HG03520 (cell line): ENCODE data around the gene KANSL1L.

ENCODE experiments used
- ATAC-seq: cut with Tn5 transposase; IDR thresholded peaks from one replicate; pipeline ENCODE4 v1.9.1; 2021; ENCODE audit warnings: mild to moderate bottlenecking, moderate library complexity; ENCODE audit not compliant: unreplicated experiment

The KANSL1L gene

DNA sequence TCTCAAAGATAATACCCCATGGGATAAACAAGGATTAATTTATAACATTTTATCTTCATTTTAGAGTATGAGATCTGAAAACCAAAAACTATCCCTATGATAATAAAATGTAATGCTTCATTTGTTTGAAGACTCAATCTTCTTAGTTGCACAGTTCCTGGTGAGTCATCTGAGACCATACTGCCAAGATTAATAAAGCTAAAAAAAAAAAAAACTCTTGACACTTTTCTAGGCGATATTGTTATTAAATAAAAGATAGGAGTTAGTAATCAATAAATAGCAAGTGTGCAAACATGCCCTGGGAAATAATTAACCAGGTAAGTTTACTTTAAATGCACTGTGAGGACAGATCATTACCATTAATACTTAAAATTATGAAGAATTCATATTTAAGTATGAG is 84.9 kb downstream of the KANSL1L start:
- ATAC-seq = no peak

DNA sequence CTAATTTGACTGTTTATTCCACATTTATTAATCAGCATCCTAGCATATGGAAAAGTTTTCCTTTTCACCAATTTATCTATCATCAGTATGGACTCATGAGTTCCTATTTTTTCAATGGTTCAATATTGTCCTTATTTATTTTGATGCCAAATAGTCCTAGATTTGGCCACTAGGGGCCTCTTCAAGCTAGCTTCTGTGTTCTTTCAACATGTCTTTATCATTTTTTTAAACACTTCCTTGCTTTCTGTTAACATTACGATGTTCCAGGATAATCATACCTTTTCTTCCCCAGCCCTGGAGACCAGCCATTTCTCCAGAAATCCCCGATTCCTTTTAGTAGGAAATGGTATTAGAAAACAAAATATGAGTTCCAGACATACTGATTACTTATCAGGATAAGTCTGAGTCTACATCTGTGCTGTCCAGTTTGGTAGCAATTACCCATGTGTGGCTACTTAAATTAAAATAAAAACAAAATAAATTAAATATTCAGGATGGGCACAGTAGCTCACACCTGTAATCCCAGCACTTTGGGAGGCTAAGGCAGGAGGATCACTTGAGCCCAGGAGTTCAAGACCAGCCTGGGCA is 98.2 kb downstream of the KANSL1L start:
- peak; percentile 79 for ATAC-seq

DNA sequence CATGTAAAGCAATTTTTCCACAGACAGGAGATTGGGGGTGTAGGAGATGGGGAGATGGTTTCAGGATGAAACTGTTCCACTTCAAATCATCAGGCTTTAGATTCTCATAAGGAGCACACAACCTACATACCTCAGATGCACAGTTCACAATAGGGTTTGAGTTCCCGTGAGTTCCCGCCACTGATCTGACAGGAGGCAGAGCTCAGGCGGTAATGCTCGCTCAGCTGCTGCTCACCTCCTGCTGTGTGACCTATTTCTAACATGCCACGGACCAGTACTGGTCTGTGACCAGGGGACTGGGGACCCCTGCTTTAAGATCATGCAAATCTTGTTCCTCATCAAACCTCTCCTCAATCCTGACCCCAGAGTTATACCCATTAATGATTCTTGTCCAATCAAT is 98.7 kb downstream of the KANSL1L start:
- no peak for ATAC-seq

DNA sequence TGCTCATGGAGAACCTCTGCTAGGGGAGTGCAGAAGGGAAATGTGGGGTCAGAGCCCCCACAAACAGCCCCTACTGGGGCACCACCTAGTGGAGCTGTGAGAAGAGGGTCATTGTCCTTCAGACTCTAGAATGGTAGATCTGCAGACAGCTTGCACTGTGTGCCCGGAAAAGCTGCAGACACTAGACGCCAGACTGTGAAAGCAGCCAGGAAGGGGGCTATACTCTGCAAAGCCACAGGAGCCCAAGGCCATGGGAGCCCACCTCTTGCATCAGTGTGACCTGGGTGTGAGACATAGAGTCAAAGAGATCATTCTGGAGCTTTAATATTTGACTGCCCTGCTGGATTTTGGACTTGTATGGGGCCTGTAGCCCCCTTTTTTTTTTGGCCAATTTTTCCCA is 107.9 kb downstream of the KANSL1L start:
- ATAC-seq = no peak

DNA sequence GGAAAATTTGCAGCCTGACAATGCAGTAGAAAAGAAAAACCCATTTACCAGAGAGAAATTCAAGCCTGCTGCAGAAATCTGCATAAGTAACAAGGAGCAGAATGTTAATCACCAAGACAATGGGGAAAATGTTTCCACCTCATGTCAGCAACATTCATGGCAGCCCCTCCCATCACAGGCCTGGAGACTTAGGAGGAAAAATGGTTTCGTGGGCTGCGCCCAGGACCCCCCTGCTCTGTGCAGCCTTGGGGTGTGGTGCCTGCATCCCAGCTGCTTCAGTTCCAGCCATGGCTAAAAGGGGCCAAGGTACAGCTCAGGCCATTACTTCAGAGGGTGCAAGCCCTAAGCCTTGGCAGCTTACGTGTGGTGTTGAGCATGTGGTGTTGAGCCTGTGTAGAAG is 115.4 kb downstream of the KANSL1L start:
- no peak for ATAC-seq

DNA sequence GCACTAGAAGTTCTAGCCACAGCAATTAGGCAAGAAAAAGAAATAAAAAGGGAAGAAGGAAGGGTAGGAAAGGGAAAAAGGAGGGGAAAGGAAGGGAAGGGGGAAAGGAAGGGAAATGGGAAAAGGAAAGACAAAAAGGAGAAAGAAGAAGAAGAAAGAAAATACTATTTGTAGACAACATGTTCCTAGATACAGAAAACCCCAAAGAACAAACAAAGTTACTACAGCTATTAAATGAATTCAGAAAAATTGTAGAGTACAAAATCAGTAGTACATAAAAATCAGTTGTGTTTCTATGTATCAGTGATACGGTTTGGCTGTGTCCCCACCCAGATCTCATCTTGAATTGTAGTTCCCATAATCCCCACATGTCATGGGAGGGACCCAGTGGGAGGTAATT is 116.5 kb downstream of the KANSL1L start:
- no peak for ATAC-seq

DNA sequence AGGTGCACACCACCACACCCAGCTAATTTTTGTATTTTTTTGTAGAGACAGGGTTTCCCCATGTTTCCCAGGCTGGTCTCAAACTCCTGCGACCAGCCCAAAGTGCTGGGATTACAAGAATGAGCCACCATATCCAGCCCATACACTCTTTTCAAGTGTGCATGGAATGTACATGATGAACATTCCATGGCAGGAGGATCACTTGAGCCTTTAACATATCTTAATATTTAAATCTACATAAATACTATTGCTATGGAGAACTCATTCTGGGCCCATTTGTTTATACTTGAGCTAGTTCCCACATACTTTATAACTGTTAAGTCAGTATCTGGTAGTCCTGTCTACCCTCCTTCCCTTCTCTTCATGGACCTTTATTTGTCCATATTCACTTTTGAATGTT is 120.3 kb downstream of the KANSL1L start:
- ATAC-seq = no peak

DNA sequence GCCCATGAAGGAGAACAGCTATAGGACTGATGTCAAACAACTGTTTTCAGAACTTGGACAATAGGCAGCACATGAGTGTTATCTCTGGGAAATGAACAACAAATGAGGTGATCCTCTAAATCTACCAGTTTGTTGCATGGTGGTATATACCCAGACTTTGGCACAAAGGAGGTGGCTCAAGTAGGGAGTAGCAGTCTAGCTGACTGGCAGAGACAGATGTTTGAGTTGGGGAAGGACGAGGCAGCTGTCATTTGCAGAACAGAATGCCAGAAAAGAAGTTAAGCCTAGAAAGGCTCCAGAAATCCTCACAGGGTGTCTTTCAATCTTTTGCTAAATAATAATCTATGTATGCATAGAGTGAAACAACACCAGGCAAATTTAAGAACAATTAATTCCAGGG is 121.4 kb downstream of the KANSL1L start:
- ATAC-seq = no peak

DNA sequence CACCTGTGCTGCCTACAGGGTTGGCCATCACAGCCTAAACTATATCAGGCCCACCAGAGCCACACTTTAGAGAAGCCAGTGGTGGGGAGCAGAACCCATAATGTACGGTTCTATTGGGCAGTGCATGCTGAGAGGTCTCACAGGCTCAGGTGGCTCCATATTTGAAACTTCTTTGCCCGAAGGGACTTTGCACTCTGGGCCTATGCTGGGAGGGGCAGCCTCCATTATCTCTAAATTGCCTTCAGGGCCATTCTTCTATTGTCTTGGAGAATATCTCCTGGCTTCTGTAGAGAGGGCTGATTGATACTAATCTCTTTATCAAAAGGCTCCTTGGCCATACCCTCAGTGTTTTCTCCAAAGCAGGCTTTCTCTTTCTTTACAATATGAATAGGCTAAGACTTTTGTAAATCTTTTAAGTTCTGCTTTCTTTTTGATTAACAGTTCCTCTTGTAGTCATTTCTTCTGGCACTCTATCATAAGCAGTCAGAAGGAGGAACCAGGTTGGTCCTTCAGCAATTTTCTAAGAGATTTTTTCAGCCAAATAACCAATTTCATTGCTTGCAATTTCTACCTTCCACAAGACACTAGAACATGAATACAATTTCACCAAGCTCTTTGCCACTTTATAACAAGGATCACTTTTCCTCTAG is 124.2 kb downstream of the KANSL1L start:
- ATAC-seq = no peak

DNA sequence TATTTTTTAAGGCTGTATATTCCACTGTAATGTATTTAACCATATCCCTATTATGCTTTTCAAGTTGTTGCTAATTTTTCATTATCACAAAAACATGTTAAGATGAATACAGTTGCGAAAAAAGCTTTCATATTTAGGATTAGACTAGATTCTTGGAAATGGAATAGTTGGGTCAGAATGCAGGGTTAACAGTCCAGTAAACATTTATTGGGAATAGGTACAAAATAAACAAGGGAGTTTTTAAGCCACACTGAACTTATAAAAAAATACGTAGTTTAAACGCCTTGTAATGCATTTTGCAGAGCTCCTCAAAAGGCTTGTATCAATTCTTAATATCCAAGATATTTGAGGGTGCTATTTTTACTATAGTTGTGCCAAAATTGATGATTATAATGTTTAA is 133.1 kb downstream of the KANSL1L start:
- no peak for ATAC-seq

DNA sequence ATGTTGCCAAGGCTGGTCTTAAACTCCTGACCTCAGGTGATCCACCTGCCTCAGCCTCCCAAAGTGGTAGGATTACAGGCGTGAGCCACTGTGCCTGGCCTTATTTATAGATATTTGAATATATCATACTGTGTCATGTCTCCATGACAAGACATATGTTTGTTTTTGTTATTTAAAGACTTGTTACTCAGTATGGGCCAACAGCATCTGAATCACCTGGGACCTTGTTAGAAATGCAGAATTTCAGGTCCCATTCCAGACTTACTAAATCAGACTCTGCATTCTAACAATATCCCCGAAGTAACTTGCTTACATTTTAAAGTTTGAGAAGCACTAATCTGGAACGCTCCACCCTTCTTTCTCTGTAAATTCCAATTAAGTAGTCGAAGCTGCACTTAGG is 135.5 kb downstream of the KANSL1L start:
- no peak for ATAC-seq

DNA sequence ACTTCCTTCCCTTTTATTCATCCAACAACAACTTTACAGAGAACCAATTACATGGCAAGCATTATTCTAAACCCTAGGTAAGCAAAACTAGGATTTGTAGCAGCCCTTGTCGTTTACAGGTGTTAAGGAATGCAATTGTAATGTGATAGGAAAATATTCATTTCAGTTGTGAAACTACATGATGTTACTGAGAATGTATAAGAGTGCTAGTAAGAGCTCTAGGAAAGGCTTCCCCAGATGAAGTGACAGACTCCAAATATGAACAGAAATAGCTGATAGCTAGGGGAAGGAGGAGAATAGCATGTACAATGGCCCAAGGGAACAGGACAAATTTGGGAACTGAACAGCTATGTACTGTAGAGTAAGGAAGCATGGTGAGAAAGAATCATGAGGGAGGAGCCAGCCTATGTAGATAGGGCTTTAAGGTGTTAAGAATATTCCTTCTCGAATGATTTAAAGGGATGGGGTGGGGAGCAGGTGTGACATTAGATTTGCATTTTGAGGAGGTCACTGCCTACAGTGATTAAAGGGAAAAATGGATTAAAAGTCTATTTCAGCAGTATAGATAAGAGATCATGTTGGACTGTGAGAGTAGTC is 137.0 kb downstream of the KANSL1L start:
- no peak for ATAC-seq

DNA sequence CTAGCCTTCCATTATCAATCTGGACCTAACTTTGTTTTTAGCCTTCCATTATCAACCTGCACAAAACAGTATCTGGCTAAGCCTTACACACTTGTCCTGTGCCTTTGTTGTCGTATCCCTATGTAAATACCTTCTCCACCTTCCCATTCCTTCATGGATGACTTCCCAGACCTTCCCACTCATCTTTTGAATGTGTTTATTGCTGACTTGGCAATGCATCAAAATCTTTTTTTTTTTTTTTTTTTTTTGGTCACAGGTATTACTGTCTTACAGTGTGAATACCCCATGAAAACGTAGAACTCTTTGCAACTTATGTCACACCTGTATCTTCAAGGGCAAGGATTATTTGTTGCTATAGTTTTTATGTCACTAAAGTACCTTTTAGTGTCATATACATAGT is 143.0 kb downstream of the KANSL1L start:
- no peak for ATAC-seq

DNA sequence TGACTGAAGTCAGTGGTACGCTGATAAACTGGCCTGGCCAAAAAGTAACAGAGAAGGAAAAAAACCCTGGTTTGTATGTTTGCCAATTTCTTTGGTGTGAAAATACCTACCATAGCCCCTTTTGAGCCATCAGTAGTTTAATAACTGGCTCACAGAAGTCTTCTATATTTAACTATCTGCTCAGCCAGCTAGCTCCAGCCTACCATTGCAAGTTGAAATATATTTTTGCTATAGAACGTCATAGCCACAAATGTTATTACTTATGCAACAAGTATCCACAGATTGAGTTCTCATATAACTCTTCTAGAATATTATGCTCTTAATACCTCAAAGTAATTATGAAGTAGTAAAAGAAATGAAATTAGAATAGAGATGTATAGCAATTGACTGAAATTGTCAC is 143.6 kb downstream of the KANSL1L start:
- no peak for ATAC-seq

DNA sequence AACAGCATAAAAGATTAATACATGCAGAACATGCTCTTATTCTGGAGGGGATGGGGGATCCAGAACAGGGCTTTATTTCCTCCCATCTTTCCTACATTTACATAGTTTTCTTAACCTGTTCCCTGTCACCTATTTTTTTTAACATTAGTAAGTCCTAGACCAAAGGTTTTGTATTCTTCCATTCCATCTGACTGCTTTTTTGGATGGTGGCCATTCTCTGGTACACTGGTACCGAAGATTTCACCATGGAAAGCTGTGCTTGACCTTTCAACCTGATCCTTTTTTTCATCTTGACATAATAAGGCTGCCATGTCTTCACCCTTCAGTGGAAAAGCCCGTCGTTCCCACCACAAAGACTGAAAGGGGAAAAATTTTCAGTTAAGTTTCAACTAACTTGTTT is 148.4 kb downstream of the KANSL1L start:
- ATAC-seq = no peak

DNA sequence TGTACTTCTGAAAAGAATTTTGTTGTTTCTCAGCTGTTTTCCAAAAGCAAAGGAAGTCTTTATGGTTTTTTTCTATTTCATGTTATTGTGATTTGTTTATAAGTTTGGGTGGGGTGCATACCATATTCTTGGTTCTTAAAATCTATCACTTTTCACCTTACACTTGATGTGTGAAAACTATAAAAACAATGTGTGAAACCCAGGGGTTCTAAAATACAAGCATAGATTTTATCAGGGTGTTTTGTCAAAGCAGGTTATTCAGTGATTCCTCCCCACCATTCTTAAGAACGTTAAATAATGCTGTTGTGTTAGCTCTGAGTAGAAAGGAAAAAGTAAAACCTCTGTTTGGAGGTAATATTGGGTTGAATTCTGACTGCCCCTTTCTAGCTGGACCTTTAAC is 151.1 kb downstream of the KANSL1L start:
- ATAC-seq = no peak

DNA sequence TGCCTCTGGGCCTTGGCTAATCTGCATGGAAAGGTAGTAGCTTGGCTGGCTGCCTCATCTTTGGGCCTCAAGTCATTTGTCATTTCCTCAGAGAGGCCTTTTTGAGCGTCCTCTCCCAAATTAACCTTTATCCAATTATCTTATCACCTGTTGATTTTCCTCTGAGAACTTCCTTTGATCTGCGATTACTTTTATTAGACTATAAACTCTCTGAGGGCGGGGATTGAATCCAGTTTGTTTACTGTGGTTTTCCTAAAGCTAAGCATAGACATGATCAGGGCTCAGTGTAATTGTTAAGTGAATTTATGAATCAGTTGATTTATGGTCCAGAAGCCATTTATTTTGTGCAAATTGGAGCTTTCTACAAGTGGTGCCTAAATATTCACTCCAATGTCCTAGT is 161.3 kb downstream of the KANSL1L start:
- ATAC-seq = no peak

DNA sequence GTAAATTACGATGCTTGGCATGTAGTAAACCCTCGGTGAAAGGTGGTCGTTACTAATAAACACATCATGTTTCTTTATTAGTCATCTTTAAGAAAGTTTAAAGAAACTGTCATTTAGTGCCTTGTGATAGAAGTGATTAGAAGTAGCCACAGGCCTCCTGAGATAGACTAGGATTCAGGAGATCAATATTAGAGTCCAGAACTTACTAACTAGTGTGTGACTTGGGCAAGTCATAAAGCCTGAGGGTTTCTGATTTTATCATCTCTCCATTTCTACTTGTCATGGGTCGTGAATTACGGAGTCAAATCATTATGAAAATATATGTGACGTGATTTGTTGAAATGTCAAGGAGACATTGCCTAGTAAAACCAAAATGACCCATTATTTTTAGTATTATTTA is 162.1 kb downstream of the KANSL1L start:
- no peak for ATAC-seq

DNA sequence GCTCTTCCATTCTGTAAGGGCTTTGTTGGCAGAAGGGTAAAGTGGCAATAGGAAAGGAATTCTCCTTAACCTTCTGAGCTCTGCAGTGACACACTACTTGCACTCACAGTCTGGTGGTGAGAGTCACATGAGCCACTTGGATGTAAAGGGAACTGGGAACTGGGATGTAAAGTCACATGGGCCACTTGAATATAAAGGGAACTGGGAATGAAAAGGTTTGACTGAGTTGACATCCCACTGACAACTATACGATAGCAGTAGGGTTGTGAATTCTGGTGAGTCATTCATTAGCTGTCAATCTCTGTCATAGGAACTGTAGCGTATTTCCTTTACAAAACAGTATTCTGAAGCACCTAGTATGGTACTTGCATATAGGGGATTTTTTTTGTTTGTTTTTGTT is 163.3 kb downstream of the KANSL1L start:
- ATAC-seq = no peak

DNA sequence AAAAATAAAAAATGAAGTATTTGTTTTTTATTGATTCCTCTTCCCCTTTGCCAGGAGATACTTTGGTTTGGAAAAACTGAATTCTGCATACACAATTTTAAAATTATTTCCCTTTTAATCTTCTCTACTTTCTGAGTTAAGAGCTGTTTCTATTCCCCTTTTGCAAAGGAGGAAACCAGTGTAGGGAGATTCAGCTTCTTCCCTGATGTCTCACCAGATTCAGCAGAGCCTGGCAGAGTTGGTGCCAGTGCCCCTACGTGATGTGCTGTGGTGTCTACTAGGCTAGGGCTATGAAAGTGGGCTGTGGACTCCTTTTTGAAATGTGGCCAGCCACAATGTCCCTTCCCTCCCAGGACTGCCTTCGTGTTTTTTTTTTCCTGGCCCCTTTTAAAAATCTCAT is 166.3 kb downstream of the KANSL1L start:
- no peak for ATAC-seq

DNA sequence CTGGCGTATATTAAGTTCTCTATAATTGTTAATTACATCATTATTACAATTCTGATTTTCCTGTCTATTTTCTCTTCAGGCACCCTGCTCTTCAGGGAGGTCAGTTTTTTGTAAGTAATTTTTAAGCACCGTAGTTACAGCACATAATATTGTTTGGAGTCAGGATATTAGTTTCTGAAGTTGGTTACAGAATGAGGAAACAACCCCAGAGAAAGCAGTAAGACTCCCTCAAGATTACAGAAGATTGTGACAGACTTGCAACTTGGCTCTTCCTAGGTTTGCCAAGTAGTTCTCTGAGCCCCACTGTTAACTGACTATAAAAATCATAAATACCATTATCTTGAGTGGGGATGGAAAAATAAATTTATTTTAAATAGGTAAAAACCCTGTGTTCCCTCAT is 167.8 kb downstream of the KANSL1L start:
- no peak for ATAC-seq
